Measurements from ENCODE around the gene CPEB2.

CPEB2 gene

GRCh38 chr4:15011166-15011565, 8.9 kb downstream of the CPEB2 start:
- DNase-seq, result no peak

- no peak for DNase-seq
Measured at GRCh38 chr4:15012017-15012788, 9.9 kb downstream of the CPEB2 start.

DNA sequence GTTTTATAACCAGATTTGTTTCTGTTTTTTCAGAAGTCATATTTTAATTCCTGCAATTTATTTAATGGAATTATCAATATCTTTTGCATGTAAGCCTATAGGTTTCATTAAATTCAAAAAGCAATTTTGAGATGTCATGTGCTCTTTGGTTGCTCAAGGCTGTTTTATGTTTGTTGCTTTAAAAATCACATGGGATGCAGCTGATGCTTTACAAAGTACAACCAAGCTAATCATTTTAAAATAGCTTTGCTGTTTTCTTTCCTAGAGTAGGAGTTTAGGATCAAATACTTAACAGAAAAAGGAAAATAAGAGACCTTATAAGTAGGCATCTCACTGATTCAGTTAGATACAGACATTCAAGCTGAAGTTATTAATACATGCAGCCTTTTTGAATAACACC, 11.3 kb downstream of the CPEB2 start:
- DNase-seq, result no peak

- DNase-seq, result no peak
Measured at GRCh38 chr4:15015170-15015569, 12.9 kb downstream of the CPEB2 start.

DNA sequence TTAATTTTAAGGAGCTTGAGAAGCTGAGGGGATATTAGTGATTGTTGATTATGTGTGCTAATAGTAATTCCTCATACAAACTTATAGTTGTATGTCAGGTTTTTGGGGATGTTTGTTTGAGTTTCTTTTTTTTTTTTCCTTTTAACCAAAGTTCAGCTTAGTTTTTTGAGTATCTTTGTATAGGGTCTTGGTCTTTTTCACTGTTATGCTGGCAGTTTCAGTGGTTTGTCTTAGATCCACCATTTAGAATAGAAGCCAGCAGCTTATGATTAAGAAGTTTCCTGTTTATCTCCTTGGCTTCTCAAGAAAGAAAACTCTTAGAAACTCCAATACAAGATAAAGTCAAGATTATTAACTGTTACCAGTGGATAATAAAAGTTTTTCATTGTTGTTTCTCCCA, 16.1 kb downstream of the CPEB2 start:
- no peak for DNase-seq

DNA sequence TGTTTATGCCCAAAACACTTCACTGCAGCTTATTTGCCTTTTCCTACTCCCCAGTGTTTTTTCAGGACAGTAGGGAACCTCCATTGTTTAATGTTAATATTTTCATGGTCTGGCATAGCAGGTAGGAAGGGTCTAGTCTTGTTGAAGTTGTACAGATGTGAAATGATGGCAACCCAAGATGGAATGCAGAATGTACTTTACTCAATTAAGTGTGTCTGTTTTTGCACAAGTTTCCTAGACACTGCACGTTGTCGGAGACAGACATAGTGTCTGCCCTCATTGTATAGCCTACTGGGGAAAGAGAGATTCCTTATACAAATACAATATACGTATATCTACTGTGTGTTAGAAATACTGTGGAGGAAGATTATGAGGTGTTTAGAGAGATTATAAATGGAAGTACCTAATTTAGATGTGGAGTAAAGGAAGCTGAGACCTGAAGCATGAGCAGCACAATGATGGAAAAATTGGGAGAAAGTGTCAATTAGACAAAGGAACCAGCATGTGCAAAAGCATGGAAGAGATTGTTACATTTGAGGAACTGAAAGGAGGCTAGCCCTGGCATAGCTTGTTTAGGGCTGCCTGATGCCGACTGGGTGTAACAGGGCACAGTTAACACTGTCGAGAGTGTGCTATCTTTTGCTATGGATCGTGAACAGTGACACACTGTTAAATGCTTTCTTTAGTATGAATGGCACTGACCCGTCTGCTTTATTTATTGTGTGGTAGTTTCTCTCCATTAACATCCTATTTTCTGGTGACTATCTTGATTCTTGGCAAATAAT, 18.4 kb downstream of the CPEB2 start:
- DNase-seq, result no peak

GRCh38 chr4:15021311-15021710, 19.0 kb downstream of the CPEB2 start:
- no peak for DNase-seq

- DNase-seq, result no peak
Measured at GRCh38 chr4:15021946-15022345, 19.7 kb downstream of the CPEB2 start.

- DNase-seq, result no peak
Measured at GRCh38 chr4:15024386-15024785, 22.1 kb downstream of the CPEB2 start.

GRCh38 chr4:15025693-15026092, 23.4 kb downstream of the CPEB2 start:
- DNase-seq, result no peak

DNA sequence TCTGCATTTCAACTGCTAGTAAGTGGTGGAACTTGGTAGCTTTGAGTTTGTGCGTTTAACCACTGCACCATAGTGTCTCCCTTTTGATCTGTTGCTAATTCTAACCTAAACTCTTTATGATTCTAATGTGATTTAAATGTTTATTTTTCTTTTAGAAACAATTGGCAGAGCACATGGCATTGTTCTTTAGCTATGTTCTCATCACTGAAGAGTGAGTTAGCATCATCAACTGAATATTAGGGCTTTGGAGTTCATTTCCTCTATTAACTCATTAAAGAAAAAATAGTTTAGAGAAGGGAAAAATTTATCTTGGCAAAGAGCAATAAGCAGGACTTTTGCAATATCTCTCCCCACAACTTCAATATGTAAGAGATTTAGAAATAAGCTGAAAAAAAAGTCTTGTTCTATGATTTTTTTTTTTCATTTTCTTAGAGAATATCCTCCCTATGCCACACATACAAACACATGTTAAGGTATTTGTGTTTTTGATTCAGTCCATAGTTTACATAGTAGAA, 25.7 kb downstream of the CPEB2 start:
- no peak for DNase-seq

DNA sequence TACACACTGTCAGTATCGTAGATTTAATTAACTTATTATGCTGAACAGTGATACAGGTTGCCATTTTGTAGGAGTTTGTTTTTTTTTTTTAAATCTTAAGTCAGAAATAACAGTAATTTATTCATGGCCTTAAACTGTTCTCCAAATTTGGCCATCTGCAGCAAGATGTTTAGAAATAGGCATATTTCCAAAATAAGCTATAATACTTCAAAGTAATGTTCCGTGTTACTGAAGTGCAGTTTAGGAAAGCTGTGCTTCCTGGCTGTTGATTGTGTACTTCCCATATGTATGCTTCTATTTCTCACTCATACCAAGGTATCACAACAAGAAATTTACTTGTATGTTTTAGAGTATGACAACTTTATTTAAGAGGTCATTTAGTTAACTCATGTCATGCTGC, 28.9 kb downstream of the CPEB2 start:
- DNase-seq, result no peak

GRCh38 chr4:15031993-15032675, 29.9 kb downstream of the CPEB2 start:
- DNase-seq, result no peak

DNA sequence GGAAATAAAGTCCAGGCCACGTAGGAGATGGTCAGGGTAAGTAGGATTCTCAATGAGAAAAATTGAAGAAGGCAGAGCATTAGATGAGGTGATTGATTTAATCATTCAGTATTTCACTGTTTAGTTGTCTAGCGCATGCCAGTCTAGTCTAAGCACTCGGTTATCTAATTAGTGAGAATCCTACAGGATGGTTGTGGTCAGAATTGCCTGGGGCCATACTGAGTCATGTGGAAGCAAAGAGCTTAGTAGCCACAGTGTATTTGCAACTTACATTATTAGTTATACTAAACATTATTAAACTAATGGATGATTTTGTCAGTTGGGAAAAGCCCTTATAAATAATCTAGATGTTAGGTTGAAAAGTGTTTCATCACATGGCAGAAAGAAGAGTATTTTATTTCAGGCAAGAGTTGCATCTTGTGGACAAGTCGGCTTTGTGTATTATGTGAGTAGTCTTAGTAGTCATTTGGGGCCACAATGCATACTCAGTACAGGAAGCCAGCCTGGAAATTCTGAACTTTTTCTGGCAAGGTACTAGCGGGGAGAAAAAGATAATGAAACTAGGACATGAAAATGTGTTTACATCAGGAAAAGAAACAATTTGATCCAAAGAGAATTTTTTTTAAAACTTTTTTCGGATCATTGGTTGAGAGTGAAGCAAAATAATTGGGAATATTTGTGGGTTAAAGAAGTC, 31.9 kb downstream of the CPEB2 start:
- DNase-seq, result no peak

DNA sequence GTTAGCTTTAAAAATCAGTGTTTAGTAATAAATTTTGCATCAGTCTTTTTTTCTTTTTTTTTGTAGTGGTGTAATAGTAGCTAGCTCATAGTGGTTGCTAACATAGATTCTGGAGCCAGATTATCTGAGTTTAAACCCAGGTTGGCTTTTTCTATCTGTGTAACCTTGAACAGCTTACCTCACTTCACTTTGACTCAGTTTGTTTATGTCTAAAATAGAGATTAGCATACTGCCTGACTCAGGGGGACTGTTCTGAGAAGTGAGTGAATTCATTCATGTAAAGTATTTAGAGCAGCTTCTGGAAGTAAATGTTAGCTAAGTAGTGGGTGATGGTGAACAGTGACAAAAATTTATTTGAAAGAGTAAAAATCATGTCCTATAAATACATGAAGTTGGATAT, 32.9 kb downstream of the CPEB2 start:
- DNase-seq, result no peak

DNA sequence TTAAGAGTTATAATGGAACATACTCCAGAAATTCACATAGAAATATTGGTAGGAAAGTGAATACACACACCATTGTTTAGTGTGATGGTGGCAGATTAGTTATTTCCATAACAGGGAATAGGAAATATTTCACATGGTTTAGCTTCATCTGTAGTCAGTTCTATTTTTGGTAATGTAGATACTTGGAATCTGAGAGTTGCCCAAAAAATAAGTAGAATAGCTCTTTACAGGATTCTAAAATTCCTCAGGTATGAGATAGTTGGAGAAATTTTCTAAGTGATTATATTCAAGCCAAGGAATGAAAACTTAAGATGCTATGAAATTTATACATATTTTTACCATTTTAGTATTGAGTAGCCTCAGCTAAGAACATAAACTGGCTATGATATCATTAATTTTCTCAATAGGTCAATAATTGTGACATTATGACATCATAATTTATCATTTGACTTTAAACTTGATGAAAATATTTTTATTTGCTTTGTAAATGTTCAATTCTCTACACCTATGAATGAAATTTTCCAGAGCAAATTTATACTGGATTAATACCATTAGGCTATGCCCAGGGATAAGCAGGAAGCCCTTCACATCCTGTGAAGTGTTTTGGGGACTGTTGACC, 35.8 kb downstream of the CPEB2 start:
- no peak for DNase-seq

- no peak for DNase-seq
Measured at GRCh38 chr4:15040916-15041463, 38.7 kb downstream of the CPEB2 start.

GRCh38 chr4:15042529-15043167, 40.4 kb downstream of the CPEB2 start:
- no peak for DNase-seq

GRCh38 chr4:15043226-15043625, 40.9 kb downstream of the CPEB2 start:
- DNase-seq, result no peak

DNA sequence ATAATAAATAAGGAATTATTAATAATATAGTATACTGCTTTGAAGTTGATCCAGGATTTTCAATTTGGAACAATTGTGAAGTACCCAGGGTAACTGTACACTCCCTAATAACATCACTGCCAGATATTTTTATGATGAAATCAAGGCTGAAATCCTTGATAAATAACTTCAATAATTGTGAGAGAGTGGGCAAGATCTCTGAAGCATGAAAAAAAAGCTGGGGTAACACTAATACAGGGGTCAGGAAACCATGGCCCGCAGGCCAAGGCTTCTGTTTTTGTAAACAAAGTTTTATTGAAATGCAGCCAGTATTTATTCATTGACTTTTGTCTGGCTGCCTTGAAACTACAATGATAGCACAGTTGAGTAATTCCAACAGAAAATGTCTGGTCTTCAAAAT, 41.6 kb downstream of the CPEB2 start:
- DNase-seq, result no peak

- no peak for DNase-seq
Measured at GRCh38 chr4:15054541-15054940, 52.3 kb downstream of the CPEB2 start.

- DNase-seq, result no peak
Measured at GRCh38 chr4:15060213-15060612, 57.9 kb downstream of the CPEB2 start.
